ENCODE results near the gene CREM. TPM values are rescaled to one million over a fixed set of nuclear protein-coding genes. Genes with fewer than 3 reads are reported as not detected.

CREM gene
- total RNA-seq, 1 experiment from 2014 or later = 20.0 TPM

- WGBS (ENCODE audit: extremely low coverage, insufficient read length, low lambda C conversion rate) = no CpG with 5 or more reads among the region's 3 CpGs
- H3K23ac ChIP-seq (ENCODE audit: insufficient read length, low read depth, low read length) = no peak overlapping the region
- no peak overlapping the region for H4K8ac ChIP-seq (replicated peaks; ENCODE audit: insufficient read length, low read depth, low read length)
- no peak overlapping the region for H3K27ac ChIP-seq (ENCODE audit: insufficient read length, low read depth, low read length)
- H3K23me2 ChIP-seq (ENCODE audit: insufficient read length, low read depth, low read length, poor library complexity, severe bottlenecking) = no peaks in the 10 kb centered on the region
- H3K18ac ChIP-seq (ENCODE audit: insufficient read length, low read depth, low read length) = no peak overlapping the region
- no peak overlapping the region for H3K9ac ChIP-seq (ENCODE audit: extremely low read depth, insufficient read length, low read length)
- no peaks in the 10 kb centered on the region for H3K9me3 Mint-ChIP-seq
- H3K4me1 ChIP-seq (ENCODE audit: insufficient read depth, low read length) = peaks cover 3% of the 10 kb centered on the region; the same call in 1 of the 2 replicates
- no peak overlapping the region for H2BK120ac ChIP-seq (ENCODE audit: low read depth, low read length, poor library complexity, severe bottlenecking)
- peaks cover 6 to 8% of the 10 kb centered on the region in 2 experiments for H3K4me1 Mint-ChIP-seq
- H3K36me3 Mint-ChIP-seq (ENCODE audit: insufficient read depth in 1 of 3, low read depth in 3 of 3) = no peaks in the 10 kb centered on the region
- no peak overlapping the region for H3K4me2 ChIP-seq (ENCODE audit: insufficient read depth, insufficient read length, low read length)
- no peak overlapping the region for H3K4ac ChIP-seq (ENCODE audit: low read depth, low read length)
- H3K79me1 ChIP-seq (ENCODE audit: insufficient read depth, low read depth, low read length, poor library complexity, severe bottlenecking) = no peaks in the 10 kb centered on the region
- no peak overlapping the region for H3K4me3 Mint-ChIP-seq
- H4K5ac ChIP-seq (ENCODE audit: insufficient read length, low read depth, low read length) = no peak overlapping the region
- no peak overlapping the region for H4K91ac ChIP-seq (ENCODE audit: insufficient read length, low read depth, low read length)
- H2AFZ ChIP-seq (ENCODE audit: low read length) = no peak overlapping the region
- H3K27ac Mint-ChIP-seq = no peak overlapping the region
- H3K14ac ChIP-seq (ENCODE audit: insufficient read depth, low read length) = no peak overlapping the region
- H2AK5ac ChIP-seq (ENCODE audit: insufficient read length, low read length) = no peak overlapping the region
- no peak overlapping the region for H3K56ac ChIP-seq (ENCODE audit: insufficient read length, low read depth, low read length)
- no peak overlapping the region for H3T11ph ChIP-seq (ENCODE audit: low read length)
- no peak for TF ChIP-seq CTCF (conservative IDR thresholded peaks at IDR 0.05)
- H3K9me3 ChIP-seq (ENCODE audit: control insufficient read depth, low read depth, low read length) = no peaks in the 10 kb centered on the region
- no peak overlapping the region for H2BK12ac ChIP-seq (ENCODE audit: insufficient read length, low read depth, low read length)
- DNase-seq = no peak
- no peaks in the 10 kb centered on the region for H4K20me1 ChIP-seq (ENCODE audit: control insufficient read depth, insufficient read depth, insufficient read length)
- H3K27me3 ChIP-seq (ENCODE audit: insufficient read depth, low read length) = no peaks in the 10 kb centered on the region
- no peak overlapping the region for H2BK20ac ChIP-seq (ENCODE audit: low read depth, low read length, poor library complexity, severe bottlenecking)
- no peak overlapping the region for H2BK5ac ChIP-seq (ENCODE audit: insufficient read length, low read length)
- no peaks in the 10 kb centered on the region for H3K27me3 Mint-ChIP-seq (ENCODE audit: low read depth)
- no peak overlapping the region for H2BK15ac ChIP-seq (ENCODE audit: low read depth, low read length)
- no peaks in the 10 kb centered on the region for H3K79me2 ChIP-seq (ENCODE audit: insufficient read depth, low read length)
Measured at GRCh38 chr10:35232527-35232926, 105.9 kb downstream of the CREM start.
